GM12892 (cell line): ENCODE results near the gene SPACA1.

Source experiments
- POLR2A ChIP-seq: IDR thresholded peaks from 2 replicates; pipeline ENCODE4 v1.6.1; 2011; ENCODE audit warnings: low read depth, low read length, control low read depth
- POLR2AphosphoS5 ChIP-seq: IDR thresholded peaks from 2 replicates; pipeline ENCODE4 v1.6.1; 2011; ENCODE audit warnings: low read depth, low read length, control low read depth

DNA sequence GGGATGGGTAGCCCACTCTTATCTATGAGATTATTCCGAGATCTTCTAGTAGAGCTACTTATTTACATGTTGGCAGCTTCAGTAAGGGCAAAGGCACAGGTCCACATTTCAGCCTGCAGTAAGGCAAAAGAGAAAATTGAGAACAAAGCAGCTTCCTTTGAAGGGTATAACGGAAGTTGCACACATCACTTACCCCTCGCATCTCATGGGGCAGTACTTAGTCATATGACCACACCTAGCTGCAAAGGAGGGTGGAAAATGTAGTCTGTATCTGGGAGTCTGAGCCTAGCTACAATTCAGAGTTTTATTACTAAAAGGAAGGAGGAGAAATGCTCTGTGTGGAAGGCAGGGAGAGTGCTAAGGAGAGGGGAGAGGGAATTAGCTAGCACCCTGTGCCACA is 29.7 kb downstream of the SPACA1 start:
- TF ChIP-seq POLR2AphosphoS5 (no peak), POLR2A (no peak)
